ENCODE results near the gene FBXO28. TPM values are rescaled to one million over a fixed set of nuclear protein-coding genes. Genes with fewer than 3 reads are reported as not detected.

The FBXO28 gene
- total RNA-seq, 1 experiment from 2014 or later = 37.0 TPM

GRCh38 chr1:224133741-224134299, 19.9 kb downstream of the FBXO28 start:
- ChIA-PET POLR2A (no interaction called here), RAD21 (ENCODE audit: low non-redundant PET in 1 of 2, low total read pairs in 2 of 2, uncharacterized antibody in 2 of 2, unreplicated experiment in 2 of 2) (no interaction called here), CTCF (no interaction called here)
- intact Hi-C loops (cut with micrococcal nuclease) = no loop called here
- H3K4me2 ChIP-seq (ENCODE audit: low read length) = no peak overlapping the region
- H2AFZ ChIP-seq (ENCODE audit: low read depth, low read length, poor library complexity, severe bottlenecking) = no peak overlapping the region
- no peaks in the 10 kb centered on the region for H3K27me3 ChIP-seq (ENCODE audit: insufficient read depth, low read length)
- peaks cover 30 to 33% of the 10 kb centered on the region in 2 experiments for H3K36me3 ChIP-seq (ENCODE audit: control insufficient read depth in 1 of 2, insufficient read depth in 2 of 2, low read length in 2 of 2)
- H3K4me3 ChIP-seq (replicated peaks in 1 of 2; ENCODE audit: low read depth in 1 of 2, low read length in 2 of 2) = no peak overlapping the region
- H3K27ac ChIP-seq (ENCODE audit: low read depth, low read length) = no peak overlapping the region
- ATAC-seq (no peak), DNase-seq (ENCODE audit: low read depth, low spot score) (no peak)
- H3K4me1 ChIP-seq (ENCODE audit: control insufficient read depth in 1 of 2, insufficient read depth in 2 of 2, low read length in 2 of 2) = no peaks in the 10 kb centered on the region
- no TSS peak for BruUV-seq (replicated peaks)
- H3K9me3 ChIP-seq (ENCODE audit: control insufficient read depth in 1 of 2, insufficient read depth in 1 of 2, low read depth in 1 of 2, low read length in 2 of 2) = peaks cover 0 to 3% of the 10 kb centered on the region in 2 experiments; a peak in 1 of 4 replicates
- H3K9me2 ChIP-seq (ENCODE audit: insufficient read depth) = no peaks in the 10 kb centered on the region; the same call in 1 of the 2 replicates
- H4K20me1 ChIP-seq (ENCODE audit: insufficient read depth) = no peaks in the 10 kb centered on the region
- H3K9ac ChIP-seq (ENCODE audit: low read length) = no peak overlapping the region
- peaks cover 6% of the 10 kb centered on the region; the same call in 1 of the 2 replicates for H3K79me2 ChIP-seq (ENCODE audit: insufficient read depth, low read length)
- no peak for TF ChIP-seq RAD21 (IDR thresholded peaks at IDR 0.05; ENCODE audit: low read depth)
- TF ChIP-seq ATF3 (IDR thresholded peaks at IDR 0.05) = no peak
- TF ChIP-seq POLR2AphosphoS5 (IDR thresholded peaks at IDR 0.05; ENCODE audit: low read depth, low read length) = no peak
- no peak for TF ChIP-seq CTCF (IDR thresholded peaks at IDR 0.05 in 2 of 3, conservative IDR thresholded peaks at IDR 0.05 in 1 of 3; ENCODE audit: borderline replicate concordance in 1 of 3, insufficient read depth in 1 of 3, low read depth in 2 of 3, low read length in 2 of 3)

- ChIA-PET CTCF (no interaction called here), POLR2A (interaction anchor here (0.6 kb wide), 1 partner anchor 25 kb away, joined by 3 read pairs; no protein-coding TSS in a partner anchor), RAD21 (ENCODE audit: low non-redundant PET in 1 of 2, low total read pairs in 2 of 2, uncharacterized antibody in 2 of 2, unreplicated experiment in 2 of 2) (no interaction called here)
- BruUV-seq (replicated peaks) = no TSS peak
- ATAC-seq (no peak), DNase-seq (ENCODE audit: low read depth, low spot score) (no peak)
- Histone ChIP-seq H3K4me3 (replicated peaks in 1 of 2; ENCODE audit: low read depth in 1 of 2, low read length in 2 of 2) (no peak overlapping the region), H3K27ac (ENCODE audit: low read depth, low read length) (no peak overlapping the region), H3K9me2 (ENCODE audit: insufficient read depth) (no peaks in the 10 kb centered on the region; the same call in 1 of the 2 replicates), H3K4me1 (ENCODE audit: control insufficient read depth in 1 of 2, insufficient read depth in 2 of 2, low read length in 2 of 2) (no peaks in the 10 kb centered on the region), H2AFZ (ENCODE audit: low read depth, low read length, poor library complexity, severe bottlenecking) (no peak overlapping the region), H3K79me2 (ENCODE audit: insufficient read depth, low read length) (no peaks in the 10 kb centered on the region; the same call in 1 of the 2 replicates), H3K9ac (ENCODE audit: low read length) (no peak overlapping the region), H3K36me3 (ENCODE audit: control insufficient read depth in 1 of 2, insufficient read depth in 2 of 2, low read length in 2 of 2) (peaks cover 5 to 17% of the 10 kb centered on the region in 2 experiments; a peak in 3 of 4 replicates), H3K9me3 (ENCODE audit: control insufficient read depth in 1 of 2, insufficient read depth in 1 of 2, low read depth in 1 of 2, low read length in 2 of 2) (no peaks in the 10 kb centered on the region), H4K20me1 (ENCODE audit: insufficient read depth) (no peaks in the 10 kb centered on the region), H3K27me3 (ENCODE audit: insufficient read depth, low read length) (no peaks in the 10 kb centered on the region), H3K4me2 (ENCODE audit: low read length) (no peak overlapping the region)
- intact Hi-C loops (cut with micrococcal nuclease) = no loop called here
- no peak for TF ChIP-seq ATF3 (IDR thresholded peaks at IDR 0.05)
- no peak for TF ChIP-seq SRF (IDR thresholded peaks at IDR 0.05; ENCODE audit: low read depth)
- TF ChIP-seq FOSL1 (IDR thresholded peaks at IDR 0.05; ENCODE audit: low read depth) = no peak
- no peak for TF ChIP-seq MAX (IDR thresholded peaks at IDR 0.05)
- no peak for TF ChIP-seq ZFX (IDR thresholded peaks at IDR 0.05)
- no peak for TF ChIP-seq REST (IDR thresholded peaks at IDR 0.05; ENCODE audit: low read depth)
- TF ChIP-seq RAD21 (IDR thresholded peaks at IDR 0.05; ENCODE audit: low read depth) = no peak
- TF ChIP-seq CTCF (IDR thresholded peaks at IDR 0.05 in 2 of 3, conservative IDR thresholded peaks at IDR 0.05 in 1 of 3; ENCODE audit: borderline replicate concordance in 1 of 3, insufficient read depth in 1 of 3, low read depth in 2 of 3, low read length in 2 of 3) = no peak
Measured at GRCh38 chr1:224137518-224137917, 23.6 kb downstream of the FBXO28 start.

Measured in HCT116 (cell line).